Neural cell (in vitro differentiated cells): ENCODE measurements around the gene ADCY1. TPM values are rescaled to one million over a fixed set of nuclear protein-coding genes. Genes with fewer than 3 reads are reported as not detected.

Source experiments
- H2AFZ ChIP-seq: fragments of 200-600, 300-800 bp; sonication (generic), shearing (Covaris generic); 2 replicates; pipeline ENCODE4 v1.6.0; 2014; ENCODE audit warnings: low read depth, mild to moderate bottlenecking, antibody characterized with exemption, low read length, moderate library complexity
- H3F3A ChIP-seq: fragments of 200-600 bp; shearing (Covaris generic); 2 replicates; pipeline ENCODE4 v1.6.1; 2016; ENCODE audit warnings: mild to moderate bottlenecking, moderate library complexity, mixed read lengths, antibody characterized with exemption, low read length; ENCODE audit not compliant: insufficient read depth, poor library complexity, severe bottlenecking
- H3K27ac ChIP-seq: fragments of 200-600, 300-800 bp; sonication (generic), shearing (Covaris generic); 2 replicates; pipeline ENCODE4 v1.5.1; 2014; ENCODE audit warnings: mild to moderate bottlenecking, low read length, moderate library complexity
- H3K27me3 ChIP-seq: fragments of 300-800, 200-600 bp; sonication (generic), shearing (Covaris generic); 2 replicates; pipeline ENCODE4 v1.6.0; 2014; ENCODE audit warnings: mild to moderate bottlenecking, low read depth, low read length, moderate library complexity; ENCODE audit not compliant: insufficient read depth
- H3K36me3 ChIP-seq: fragments of 300-800, 200-600 bp; sonication (generic), shearing (Covaris generic); 2 replicates; pipeline ENCODE4 v1.5.1; 2014; ENCODE audit warnings: mild to moderate bottlenecking, antibody characterized with exemption, low read length, moderate library complexity; ENCODE audit not compliant: insufficient read depth
- H3K4me2 ChIP-seq: fragments of 300-800, 200-600 bp; sonication (generic), shearing (Covaris generic); 2 replicates; pipeline ENCODE4 v1.6.0; 2014; ENCODE audit warnings: mild to moderate bottlenecking, low read length
- H3K4me3 ChIP-seq: fragments of 300-800, 200-600 bp; sonication (generic), shearing (Covaris generic); 2 replicates; pipeline ENCODE4 v1.5.1; 2014; ENCODE audit warnings: mild to moderate bottlenecking, low read length, moderate library complexity
- H3K79me2 ChIP-seq: fragments of 200-600 bp; shearing (Covaris generic); replicated peaks from 2 replicates; pipeline ENCODE4 v1.6.0; 2014; ENCODE audit warnings: mild to moderate bottlenecking, low read length, moderate library complexity; ENCODE audit not compliant: insufficient read depth
- H3K9ac ChIP-seq: fragments of 300-800, 200-600 bp; sonication (generic), shearing (Covaris generic); 2 replicates; pipeline ENCODE4 v1.6.1; 2016; ENCODE audit warnings: mild to moderate bottlenecking, low read length, mixed read lengths
- H3K9me2 ChIP-seq: fragments of 200-600 bp; shearing (Covaris generic); 2 replicates; pipeline ENCODE4 v1.6.1; 2016; ENCODE audit warnings: mild to moderate bottlenecking, low read length, mixed read lengths; ENCODE audit not compliant: insufficient read depth
- H3K9me3 ChIP-seq: fragments of 200-600, 300-800 bp; sonication (generic), shearing (Covaris generic); 2 replicates; pipeline ENCODE4 v1.6.1; 2016; ENCODE audit warnings: mild to moderate bottlenecking, mixed run types, low read length, moderate library complexity, mixed read lengths
- H4K20me1 ChIP-seq: fragments of 200-600 bp; shearing (Covaris generic); 2 replicates; pipeline ENCODE4 v1.6.1; 2016; ENCODE audit warnings: mild to moderate bottlenecking, mixed run types; ENCODE audit not compliant: insufficient read depth
- EP300 ChIP-seq: fragments of 450-650 bp; conservative IDR thresholded peaks from 2 replicates; pipeline ENCODE4 v1.6.1; 2014; ENCODE audit warnings: antibody characterized with exemption, mild to moderate bottlenecking, moderate library complexity; ENCODE audit not compliant: poor library complexity, severe bottlenecking
- EZH2 ChIP-seq: fragments of 200-600, 300-800 bp; shearing (Covaris generic), sonication (generic); IDR thresholded peaks from 2 replicates; pipeline ENCODE4 v1.6.1; 2014; ENCODE audit warnings: antibody characterized with exemption, low read length, borderline replicate concordance, mild to moderate bottlenecking; ENCODE audit not compliant: insufficient read depth, poor library complexity, severe bottlenecking
- MXI1 ChIP-seq: fragments of 450-650 bp; conservative IDR thresholded peaks from 2 replicates; pipeline ENCODE4 v1.6.1; 2014; ENCODE audit warnings: antibody characterized with exemption, mild to moderate bottlenecking; ENCODE audit not compliant: poor library complexity, severe bottlenecking
- POLR2AphosphoS5 ChIP-seq: IDR thresholded peaks from 2 replicates; pipeline ENCODE4 v1.6.1; 2012
- RAD21 ChIP-seq: fragments of 450-650 bp; conservative IDR thresholded peaks from 2 replicates; pipeline ENCODE4 v1.6.1; 2014; ENCODE audit warnings: antibody characterized with exemption, mild to moderate bottlenecking, moderate library complexity
- SMC3 ChIP-seq: fragments of 450-650 bp; conservative IDR thresholded peaks from 2 replicates; pipeline ENCODE4 v1.6.1; 2014; ENCODE audit warnings: antibody characterized with exemption, mild to moderate bottlenecking, moderate library complexity; ENCODE audit not compliant: poor library complexity
- TAF1 ChIP-seq: IDR thresholded peaks from 2 replicates; pipeline ENCODE4 v1.6.1; 2012; ENCODE audit warnings: low read depth
- polyA plus RNA-seq: library from polyadenylated mRNA; depleted of rRNA; stranded (reverse); fragments of >200 nt; gene quantifications from 2 replicates; pipeline ENCODE4 v1.2.3, GENCODE V29; 2014
- TF ChIP-seq, protein P1 (sequence below): fragments of 450-650 bp; IDR thresholded peaks from 2 replicates; pipeline ENCODE4 v1.5.1; 2014; ENCODE audit warnings: antibody characterized with exemption, mild to moderate bottlenecking, moderate library complexity; ENCODE audit not compliant: poor library complexity, severe bottlenecking
- TF ChIP-seq, protein P2 (sequence below): IDR thresholded peaks from 2 replicates; pipeline ENCODE4 v1.6.1; 2012; ENCODE audit warnings: borderline replicate concordance

The ADCY1 gene
- polyA plus RNA-seq, 1 donor from 2014 or later, result 14.8 TPM

DNA sequence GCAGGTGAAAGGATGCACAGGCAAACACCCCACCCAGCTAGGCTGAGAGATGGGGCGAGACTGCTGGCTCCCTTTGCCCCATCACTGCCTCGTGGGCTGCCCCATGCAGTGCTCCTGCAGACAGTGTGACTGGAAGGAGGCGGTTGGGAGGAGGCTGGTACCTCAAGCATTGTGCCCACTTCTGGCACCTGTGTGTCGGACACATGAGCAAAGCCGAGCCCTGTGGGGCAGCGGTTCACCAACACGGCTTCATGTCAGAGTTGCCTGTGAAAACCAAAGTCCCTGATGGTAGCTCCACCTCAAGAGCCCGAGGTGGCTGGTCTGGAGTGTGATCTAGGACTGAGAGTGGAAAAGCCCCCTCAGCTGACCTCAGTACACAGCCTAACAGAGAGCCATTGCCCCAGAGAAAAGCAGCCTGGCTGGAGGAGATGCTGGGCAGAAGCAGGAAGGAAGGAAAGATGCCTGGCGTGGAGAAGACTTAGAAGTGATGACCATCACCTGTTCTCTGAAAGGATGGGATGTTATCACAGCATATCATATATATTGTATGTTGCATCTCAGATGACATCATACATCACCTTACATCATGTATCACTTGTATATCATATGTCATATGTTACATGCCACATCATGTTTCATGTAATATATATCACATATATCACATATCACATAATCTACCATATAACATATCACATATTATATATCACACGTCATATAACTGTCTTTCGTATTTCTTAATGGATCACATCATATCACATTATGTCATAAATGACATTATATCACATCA, 75.6 kb downstream of the ADCY1 start:
- Histone ChIP-seq H3K9ac (no peak overlapping the region), H3K9me3 (no peaks in the 10 kb centered on the region), H3K27ac (no peak overlapping the region), H3K79me2 (no peaks in the 10 kb centered on the region), H3K4me3 (no peak overlapping the region), H3K4me2 (no peak overlapping the region), H3F3A (no peaks in the 10 kb centered on the region), H3K27me3 (no peaks in the 10 kb centered on the region), H4K20me1 (no peaks in the 10 kb centered on the region), H3K9me2 (no peaks in the 10 kb centered on the region), H2AFZ (no peak overlapping the region), H3K36me3 (peaks cover 5% of the 10 kb centered on the region)
- TF ChIP-seq TAF1 (no peak), POLR2AphosphoS5 (no peak), EP300 (no peak), EZH2 (no peak), MXI1 (no peak), SMC3 (no peak), RAD21 (no peak)
- TF ChIP-seq, protein P1, sequence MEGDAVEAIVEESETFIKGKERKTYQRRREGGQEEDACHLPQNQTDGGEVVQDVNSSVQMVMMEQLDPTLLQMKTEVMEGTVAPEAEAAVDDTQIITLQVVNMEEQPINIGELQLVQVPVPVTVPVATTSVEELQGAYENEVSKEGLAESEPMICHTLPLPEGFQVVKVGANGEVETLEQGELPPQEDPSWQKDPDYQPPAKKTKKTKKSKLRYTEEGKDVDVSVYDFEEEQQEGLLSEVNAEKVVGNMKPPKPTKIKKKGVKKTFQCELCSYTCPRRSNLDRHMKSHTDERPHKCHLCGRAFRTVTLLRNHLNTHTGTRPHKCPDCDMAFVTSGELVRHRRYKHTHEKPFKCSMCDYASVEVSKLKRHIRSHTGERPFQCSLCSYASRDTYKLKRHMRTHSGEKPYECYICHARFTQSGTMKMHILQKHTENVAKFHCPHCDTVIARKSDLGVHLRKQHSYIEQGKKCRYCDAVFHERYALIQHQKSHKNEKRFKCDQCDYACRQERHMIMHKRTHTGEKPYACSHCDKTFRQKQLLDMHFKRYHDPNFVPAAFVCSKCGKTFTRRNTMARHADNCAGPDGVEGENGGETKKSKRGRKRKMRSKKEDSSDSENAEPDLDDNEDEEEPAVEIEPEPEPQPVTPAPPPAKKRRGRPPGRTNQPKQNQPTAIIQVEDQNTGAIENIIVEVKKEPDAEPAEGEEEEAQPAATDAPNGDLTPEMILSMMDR, result no peak
- TF ChIP-seq, protein P2, sequence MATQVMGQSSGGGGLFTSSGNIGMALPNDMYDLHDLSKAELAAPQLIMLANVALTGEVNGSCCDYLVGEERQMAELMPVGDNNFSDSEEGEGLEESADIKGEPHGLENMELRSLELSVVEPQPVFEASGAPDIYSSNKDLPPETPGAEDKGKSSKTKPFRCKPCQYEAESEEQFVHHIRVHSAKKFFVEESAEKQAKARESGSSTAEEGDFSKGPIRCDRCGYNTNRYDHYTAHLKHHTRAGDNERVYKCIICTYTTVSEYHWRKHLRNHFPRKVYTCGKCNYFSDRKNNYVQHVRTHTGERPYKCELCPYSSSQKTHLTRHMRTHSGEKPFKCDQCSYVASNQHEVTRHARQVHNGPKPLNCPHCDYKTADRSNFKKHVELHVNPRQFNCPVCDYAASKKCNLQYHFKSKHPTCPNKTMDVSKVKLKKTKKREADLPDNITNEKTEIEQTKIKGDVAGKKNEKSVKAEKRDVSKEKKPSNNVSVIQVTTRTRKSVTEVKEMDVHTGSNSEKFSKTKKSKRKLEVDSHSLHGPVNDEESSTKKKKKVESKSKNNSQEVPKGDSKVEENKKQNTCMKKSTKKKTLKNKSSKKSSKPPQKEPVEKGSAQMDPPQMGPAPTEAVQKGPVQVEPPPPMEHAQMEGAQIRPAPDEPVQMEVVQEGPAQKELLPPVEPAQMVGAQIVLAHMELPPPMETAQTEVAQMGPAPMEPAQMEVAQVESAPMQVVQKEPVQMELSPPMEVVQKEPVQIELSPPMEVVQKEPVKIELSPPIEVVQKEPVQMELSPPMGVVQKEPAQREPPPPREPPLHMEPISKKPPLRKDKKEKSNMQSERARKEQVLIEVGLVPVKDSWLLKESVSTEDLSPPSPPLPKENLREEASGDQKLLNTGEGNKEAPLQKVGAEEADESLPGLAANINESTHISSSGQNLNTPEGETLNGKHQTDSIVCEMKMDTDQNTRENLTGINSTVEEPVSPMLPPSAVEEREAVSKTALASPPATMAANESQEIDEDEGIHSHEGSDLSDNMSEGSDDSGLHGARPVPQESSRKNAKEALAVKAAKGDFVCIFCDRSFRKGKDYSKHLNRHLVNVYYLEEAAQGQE, result no peak

DNA sequence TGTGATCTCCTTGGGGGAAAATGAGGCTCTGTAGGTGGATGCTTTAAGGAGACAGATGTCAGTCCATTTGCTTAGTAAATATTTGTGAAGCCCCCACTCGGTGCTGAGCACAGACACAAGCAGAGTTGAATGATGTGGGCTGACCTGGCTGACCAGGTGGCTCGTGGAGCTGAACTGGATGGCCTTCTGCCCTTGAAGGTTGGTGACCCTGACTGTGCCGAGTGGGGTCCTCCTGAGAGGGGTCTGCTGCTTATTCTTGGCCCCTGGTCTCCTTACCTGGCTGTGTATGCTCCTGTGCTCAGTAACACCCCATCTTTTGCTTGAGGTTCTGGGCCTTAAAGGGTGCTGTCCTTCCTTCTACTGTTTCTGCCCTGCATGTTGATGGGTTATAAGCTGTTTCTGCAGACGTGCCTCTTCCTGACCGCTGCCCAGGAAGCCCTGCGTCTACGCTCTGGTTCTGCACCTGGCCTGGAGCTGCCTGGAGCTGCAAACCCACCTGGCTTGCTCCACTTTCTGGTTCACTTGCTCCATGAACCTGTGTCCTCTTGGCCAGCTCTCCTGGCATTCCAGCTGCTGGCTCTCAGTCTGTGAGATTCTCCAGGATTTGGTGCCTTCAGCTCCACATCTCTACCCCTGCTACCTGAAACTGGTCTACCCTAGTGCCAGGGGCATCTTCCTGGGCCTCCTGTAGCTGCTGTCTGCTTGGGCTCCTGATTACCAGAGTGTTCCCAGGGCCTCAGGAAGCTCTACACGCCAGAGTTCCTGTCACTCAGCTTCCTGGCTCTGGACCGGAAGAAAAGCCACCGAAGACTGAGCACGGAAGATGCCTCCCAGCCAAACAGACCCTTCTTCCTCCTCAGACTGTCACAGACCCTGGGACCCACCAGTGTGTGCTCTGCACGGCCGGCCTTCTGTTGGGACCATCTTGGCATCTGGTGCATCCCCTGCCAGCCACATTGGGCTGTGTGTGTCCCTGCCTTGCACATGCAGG, 76.5 kb downstream of the ADCY1 start:
- H3K79me2 ChIP-seq, result no peaks in the 10 kb centered on the region
- H3F3A ChIP-seq, result no peaks in the 10 kb centered on the region
- no peak overlapping the region for H3K27ac ChIP-seq
- no peak overlapping the region for H3K4me3 ChIP-seq
- H3K9me2 ChIP-seq, result no peaks in the 10 kb centered on the region
- H3K36me3 ChIP-seq, result peaks cover 5% of the 10 kb centered on the region
- no peaks in the 10 kb centered on the region for H3K9me3 ChIP-seq
- no peaks in the 10 kb centered on the region for H4K20me1 ChIP-seq
- H2AFZ ChIP-seq, result no peak overlapping the region
- H3K4me2 ChIP-seq, result no peak overlapping the region
- H3K9ac ChIP-seq, result no peak overlapping the region
- H3K27me3 ChIP-seq, result no peaks in the 10 kb centered on the region
- TF ChIP-seq EZH2 (no peak), EP300 (no peak), TAF1 (no peak), MXI1 (no peak)
